Endodermal cell (in vitro differentiated cells): Measurements from ENCODE around the gene PTGIR. TPM values are rescaled to one million over a fixed set of nuclear protein-coding genes. Genes with fewer than 3 reads are reported as not detected.
A peak's percentile ranks its signal among the peaks of the same experiment; 100 is the strongest.

ENCODE experiments used
- DNase-seq: peaks from one replicate; pipeline ENCODE4 v3.0.0-alpha.2; 2017
- H3K27ac ChIP-seq: 2 replicates; pipeline ENCODE4 v1.5.1; 2013; ENCODE audit warnings: mild to moderate bottlenecking, low read depth, low read length, moderate library complexity
- H3K27me3 ChIP-seq: 2 replicates; pipeline ENCODE4 v1.6.1; 2013; ENCODE audit warnings: mild to moderate bottlenecking, low read length, moderate library complexity; ENCODE audit not compliant: insufficient read depth, control insufficient read depth, poor library complexity, severe bottlenecking
- H3K36me3 ChIP-seq: 2 replicates; pipeline ENCODE4 v1.7.0; 2013; ENCODE audit warnings: mild to moderate bottlenecking, low read length, moderate library complexity; ENCODE audit not compliant: control insufficient read depth, insufficient read depth
- H3K4me1 ChIP-seq: one replicate; pipeline ENCODE4 v1.7.0; 2013; ENCODE audit warnings: low read length; ENCODE audit not compliant: control insufficient read depth, insufficient read depth
- H3K4me3 ChIP-seq: 2 replicates; pipeline ENCODE4 v1.5.1; 2013; ENCODE audit warnings: mild to moderate bottlenecking, low read length, moderate library complexity
- H3K9ac ChIP-seq: 2 replicates; pipeline ENCODE4 v1.6.1; 2013; ENCODE audit warnings: mild to moderate bottlenecking, low read length, moderate library complexity; ENCODE audit not compliant: poor library complexity, severe bottlenecking; ENCODE audit errors: extremely low read depth
- H3K9me3 ChIP-seq: 2 replicates; pipeline ENCODE4 v1.6.1; 2013; ENCODE audit warnings: mild to moderate bottlenecking, low read length, moderate library complexity; ENCODE audit not compliant: control insufficient read depth
- H3K27ac Mint-ChIP-seq: 2 replicates; pipeline ENCODE4 v1.8.0; 2020; ENCODE audit warnings: mixed read lengths
- H3K27me3 Mint-ChIP-seq: 2 replicates; pipeline ENCODE4 v1.8.0; 2021; ENCODE audit warnings: mild to moderate bottlenecking, mixed read lengths; ENCODE audit not compliant: insufficient read depth
- H3K36me3 Mint-ChIP-seq: 2 replicates; pipeline ENCODE4 v1.8.0; 2020; ENCODE audit warnings: low read depth, mixed read lengths
- H3K4me1 Mint-ChIP-seq: 2 replicates; pipeline ENCODE4 v1.8.0; 2020; ENCODE audit warnings: mixed read lengths
- H3K4me3 Mint-ChIP-seq: 2 replicates; pipeline ENCODE4 v1.8.0; 2020; ENCODE audit warnings: mild to moderate bottlenecking, moderate library complexity, mixed read lengths
- H3K9me3 Mint-ChIP-seq: 2 replicates; pipeline ENCODE4 v1.8.0; 2020; ENCODE audit warnings: mild to moderate bottlenecking, mixed read lengths
- CTCF ChIP-seq: fragments of 200-600 bp; sonication (generic); conservative IDR thresholded peaks from 2 replicates; pipeline ENCODE4 v1.5.0; 2021; ENCODE audit warnings: antibody characterized with exemption, mild to moderate bottlenecking
- WGBS, 2 experiments: methylation state at CpG; one replicate each; pipeline versions ENCODE4 v1.1.5 to v1.1.7; 2013; ENCODE audit warnings: missing lambda C conversion rate in 2 of 2, mixed read lengths in 1 of 2; ENCODE audit not compliant: insufficient coverage in 1 of 2, insufficient read length in 1 of 2; 5-methylcytosine and 5-hydroxymethylcytosine counted together
- total RNA-seq, 2 donors: library from RNA; stranded (reverse); fragmentation: NEBNext Ultra II Directional in 1 of 2; extraction: Animal tissue kit (Norgen Biotek cat#: 25700) in 1 of 2; gene quantifications; 2 replicates in 1 of 2; 3 replicates in 1 of 2; pipeline ENCODE4 v1.2.1, GENCODE V29; 2021

PTGIR gene
- total RNA-seq, 2 donors from 2014 or later, result not detected

DNA sequence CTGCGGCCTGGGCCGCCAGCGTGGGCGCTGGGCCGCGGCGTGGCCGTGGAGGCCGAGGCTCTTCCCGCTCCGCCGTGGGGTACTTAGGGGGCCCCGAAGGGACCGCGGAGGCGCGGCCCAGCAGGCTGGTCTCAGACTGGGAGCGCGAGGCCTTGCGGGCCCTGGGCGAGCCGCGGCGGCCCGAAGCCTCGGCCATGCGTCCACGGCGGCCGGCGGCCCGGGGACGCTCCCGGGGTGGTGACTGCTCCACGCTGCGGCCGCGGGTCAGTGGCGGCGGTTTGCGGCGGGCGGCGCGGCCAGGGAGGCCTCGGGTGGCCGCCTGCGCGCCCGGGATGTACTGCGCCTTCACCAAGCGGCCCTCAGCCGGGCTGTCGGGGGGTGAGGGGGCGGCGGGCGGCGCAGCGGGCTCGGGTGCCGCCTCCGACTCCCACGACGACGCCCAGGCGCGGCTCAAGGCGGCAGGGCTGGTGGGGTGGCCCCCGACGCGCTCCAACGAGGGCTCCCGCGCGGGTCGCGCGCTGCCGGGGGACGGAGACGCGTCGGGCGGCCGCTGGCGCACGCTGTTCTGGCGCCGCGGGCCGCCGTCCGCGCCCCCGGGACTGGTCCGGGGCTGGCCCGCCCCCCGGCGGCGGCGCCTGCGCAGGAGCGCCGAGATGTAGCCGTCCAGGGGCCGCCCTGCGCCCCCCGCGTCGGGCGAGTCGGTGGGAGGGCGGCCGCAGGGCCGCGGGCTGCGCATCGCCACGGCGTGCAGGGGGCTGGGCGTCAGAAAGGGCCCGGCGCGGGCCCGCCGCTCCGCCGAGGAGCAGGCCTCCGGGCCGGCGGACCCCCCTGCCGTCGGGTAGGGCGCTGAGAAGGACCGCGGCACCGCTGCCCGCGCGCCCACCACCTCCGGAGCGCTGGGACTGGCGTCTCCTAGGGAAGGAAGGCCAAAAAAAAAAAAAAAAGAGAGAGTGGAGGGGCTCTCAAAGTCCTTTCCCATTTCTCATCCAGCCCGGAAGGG lies 24.4 kb upstream of the PTGIR start:
- Histone ChIP-seq H3K4me1 (no peaks in the 10 kb centered on the region), H3K4me3 (no peak overlapping the region), H3K27me3 (peaks cover 63% of the 10 kb centered on the region), H3K9ac (no peak overlapping the region), H3K27ac (no peak overlapping the region), H3K9me3 (peaks cover 10% of the 10 kb centered on the region), H3K36me3 (no peaks in the 10 kb centered on the region)
- no peak for DNase-seq
- Mint-ChIP-seq H3K4me1 (no peaks in the 10 kb centered on the region), H3K27me3 (peaks cover 84% of the 10 kb centered on the region), H3K36me3 (peaks cover 5% of the 10 kb centered on the region), H3K27ac (no peak overlapping the region), H3K9me3 (peaks cover 33% of the 10 kb centered on the region), H3K4me3 (peak overlapping the region; percentile 16)
- no peak for TF ChIP-seq CTCF
- WGBS, 2 experiments, result 14 to 17% methylated on average over 18 to 143 of the region's 144 CpGs

DNA sequence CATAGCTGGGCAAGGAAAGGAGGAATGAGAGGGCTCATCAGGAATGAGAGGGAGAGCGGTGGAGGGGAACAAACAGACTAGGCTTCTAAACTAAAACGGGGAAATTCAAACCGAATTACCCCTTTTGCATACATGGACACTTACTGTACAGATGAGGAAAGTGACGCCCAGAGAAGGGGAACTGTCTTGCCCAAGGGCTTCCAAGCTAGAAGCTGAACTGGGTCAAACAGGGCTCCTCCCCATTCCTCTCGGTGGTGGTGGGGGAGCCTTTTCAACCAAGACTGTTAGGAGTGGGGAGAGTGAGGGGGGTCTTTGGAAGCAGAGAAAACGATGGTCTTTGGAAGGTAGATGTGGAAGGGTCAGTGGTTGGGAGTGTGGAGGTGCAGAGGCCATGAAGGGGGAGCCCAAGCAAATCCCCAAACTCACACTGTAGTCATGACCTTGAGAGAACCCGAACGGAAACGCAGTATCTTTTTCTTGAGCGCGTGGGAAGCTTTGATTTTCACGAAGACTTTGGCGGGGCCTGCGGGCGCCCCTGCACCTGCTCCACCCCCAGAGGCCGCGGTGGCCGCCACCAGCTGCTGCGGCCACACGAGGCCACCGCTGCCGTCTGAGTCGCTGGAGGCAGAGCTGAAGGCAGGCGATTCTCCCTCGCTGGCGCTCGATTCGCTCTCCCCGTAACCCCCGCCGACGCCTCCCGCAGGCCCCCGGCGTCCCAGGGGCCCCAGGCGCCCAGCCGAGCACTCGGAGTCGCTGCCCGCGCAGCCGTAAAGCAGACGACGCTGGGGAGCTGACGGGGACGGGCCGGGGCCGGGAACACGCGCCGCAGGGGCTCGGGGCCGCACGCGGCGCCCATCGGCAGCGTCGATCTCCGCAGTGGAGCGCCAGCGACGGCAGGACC lies 23.4 kb upstream of the PTGIR start:
- H3K27ac Mint-ChIP-seq, result no peak overlapping the region
- peak overlapping the region; percentile 19 for H3K4me3 Mint-ChIP-seq
- TF ChIP-seq CTCF, result no peak
- H3K9me3 ChIP-seq, result peaks cover 10% of the 10 kb centered on the region
- H3K9ac ChIP-seq, result no peak overlapping the region
- H3K4me1 Mint-ChIP-seq, result no peaks in the 10 kb centered on the region
- H3K4me3 ChIP-seq, result no peak overlapping the region
- H3K9me3 Mint-ChIP-seq, result peaks cover 33% of the 10 kb centered on the region
- H3K27ac ChIP-seq, result no peak overlapping the region
- WGBS, 2 experiments, result 29 to 34% methylated on average over 32 to 63 of the region's 63 CpGs
- no peaks in the 10 kb centered on the region for H3K36me3 ChIP-seq
- DNase-seq, result no peak
- H3K27me3 Mint-ChIP-seq, result peaks cover 85% of the 10 kb centered on the region
- H3K4me1 ChIP-seq, result no peaks in the 10 kb centered on the region
- peaks cover 5% of the 10 kb centered on the region for H3K36me3 Mint-ChIP-seq
- peaks cover 63% of the 10 kb centered on the region for H3K27me3 ChIP-seq

DNA sequence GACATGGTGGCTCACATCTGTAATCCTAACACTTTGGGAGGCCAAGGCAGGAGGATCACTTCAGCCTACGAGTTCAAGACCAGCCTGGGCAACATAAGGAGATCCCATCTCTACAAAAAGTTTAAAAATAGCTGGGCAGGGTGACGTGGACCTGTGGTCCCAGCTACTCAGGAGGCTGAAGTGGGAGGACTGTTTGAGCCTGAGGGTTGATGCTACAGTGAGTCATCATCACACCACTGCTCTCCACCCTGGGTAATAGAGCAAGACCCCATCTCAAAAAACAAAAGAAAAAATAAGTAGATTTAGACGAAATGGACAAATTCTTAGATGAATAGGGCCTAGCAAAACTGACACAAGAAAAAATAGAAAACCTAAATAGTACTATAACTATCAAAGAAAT lies 21.5 kb upstream of the PTGIR start:
- peaks cover 88% of the 10 kb centered on the region for H3K27me3 Mint-ChIP-seq
- no peak for TF ChIP-seq CTCF

More for the DNA sequence above, 21.5 kb upstream of the PTGIR start:
- Histone ChIP-seq H3K27me3 (peaks cover 70% of the 10 kb centered on the region), H3K4me3 (no peak overlapping the region), H3K9ac (no peak overlapping the region), H3K9me3 (peaks cover 10% of the 10 kb centered on the region), H3K27ac (no peak overlapping the region), H3K4me1 (no peaks in the 10 kb centered on the region), H3K36me3 (no peaks in the 10 kb centered on the region)
- Mint-ChIP-seq H3K36me3 (peaks cover 5% of the 10 kb centered on the region), H3K4me1 (no peaks in the 10 kb centered on the region), H3K9me3 (peaks cover 33% of the 10 kb centered on the region), H3K4me3 (no peak overlapping the region), H3K27ac (no peak overlapping the region)
- DNase-seq, result no peak
- WGBS, 2 experiments, result 78 to 92% methylated on average over 2 to 3 of the region's 3 CpGs
